Neural progenitor cell (in vitro differentiated cells): Measurements from ENCODE around the gene PATJ. TPM values are rescaled to one million over a fixed set of nuclear protein-coding genes. Genes with fewer than 3 reads are reported as not detected.

Source experiments
- DNase-seq: peaks from one replicate; pipeline ENCODE4 v3.0.0-alpha.2; 2016; ENCODE audit warnings: low spot score
- H2AFZ ChIP-seq: fragments of 200-600 bp; sonication (generic); replicated peaks from 2 replicates; pipeline ENCODE4 v1.6.1; 2016; ENCODE audit warnings: antibody characterized with exemption
- H3F3A ChIP-seq: fragments of 200-600 bp; sonication (generic); 2 replicates; pipeline ENCODE4 v1.6.1; 2016; ENCODE audit warnings: antibody characterized with exemption, low read depth
- H3K27ac ChIP-seq: fragments of 200-600 bp; sonication (generic); 2 replicates; pipeline ENCODE4 v1.5.1; 2016; ENCODE audit warnings: mild to moderate bottlenecking
- H3K27me3 ChIP-seq: fragments of 200-600 bp; sonication (generic); 2 replicates; pipeline ENCODE4 v1.6.1; 2016; ENCODE audit warnings: mild to moderate bottlenecking, moderate library complexity
- H3K36me3 ChIP-seq: fragments of 200-600 bp; sonication (generic); 2 replicates; pipeline ENCODE4 v1.5.1; 2016
- H3K4me1 ChIP-seq: fragments of 200-600 bp; sonication (generic); 2 replicates; pipeline ENCODE4 v1.6.1; 2016; ENCODE audit warnings: mixed run types
- H3K4me2 ChIP-seq: fragments of 200-600 bp; sonication (generic); 2 replicates; pipeline ENCODE4 v1.6.1; 2016
- H3K4me3 ChIP-seq: fragments of 200-600 bp; sonication (generic); 2 replicates; pipeline ENCODE4 v1.5.1; 2016
- H3K79me2 ChIP-seq: fragments of 200-600 bp; sonication (generic); 2 replicates; pipeline ENCODE4 v1.6.1; 2016; ENCODE audit warnings: low read depth
- H3K9ac ChIP-seq: fragments of 200-600 bp; sonication (generic); 2 replicates; pipeline ENCODE4 v1.6.1; 2016
- H3K9me3 ChIP-seq: fragments of 200-600 bp; sonication (generic); 2 replicates; pipeline ENCODE4 v1.5.1; 2016; ENCODE audit warnings: low read depth
- H4K20me1 ChIP-seq: fragments of 200-600 bp; sonication (generic); 2 replicates; pipeline ENCODE4 v1.6.1; 2016; ENCODE audit warnings: low read depth
- H3K27ac Mint-ChIP-seq: 3 replicates; pipeline ENCODE4 v1.8.0; 2021; ENCODE audit warnings: mixed read lengths
- H3K27me3 Mint-ChIP-seq: 2 replicates; pipeline ENCODE4 v1.8.0; 2022; ENCODE audit warnings: low read depth, mild to moderate bottlenecking, inconsistent platforms, moderate library complexity, mixed read lengths; ENCODE audit not compliant: insufficient read depth
- H3K36me3 Mint-ChIP-seq: 3 replicates; pipeline ENCODE4 v1.8.0; 2021; ENCODE audit warnings: mixed read lengths
- H3K4me1 Mint-ChIP-seq: 3 replicates; pipeline ENCODE4 v1.8.0; 2021; ENCODE audit warnings: mixed read lengths
- H3K4me3 Mint-ChIP-seq: 3 replicates; pipeline ENCODE4 v1.8.0; 2021; ENCODE audit warnings: mild to moderate bottlenecking, moderate library complexity, mixed read lengths
- H3K9me3 Mint-ChIP-seq: 3 replicates; pipeline ENCODE4 v1.8.0; 2020; ENCODE audit warnings: mixed read lengths
- EZH2 ChIP-seq: fragments of 200-600 bp; sonication (generic); IDR thresholded peaks from 2 replicates; pipeline ENCODE4 v1.6.1; 2017; ENCODE audit warnings: antibody characterized with exemption, mild to moderate bottlenecking, moderate library complexity
- EZH2phosphoT487 ChIP-seq: fragments of 200-600 bp; sonication (generic); IDR thresholded peaks from 2 replicates; pipeline ENCODE4 v1.6.1; 2017; ENCODE audit warnings: antibody characterized with exemption
- total RNA-seq: library from RNA; depleted of rRNA; stranded (reverse); fragments of >200 nt; gene quantifications from 2 replicates; pipeline ENCODE4 v1.2.3, GENCODE V29; 2015; ENCODE audit warnings: low replicate concordance
- TF ChIP-seq, protein P1 (sequence below): fragments of 200-600 bp; sonication (generic); IDR thresholded peaks from 2 replicates; pipeline ENCODE4 v1.5.1; 2017; ENCODE audit warnings: antibody characterized with exemption, mild to moderate bottlenecking

Gene PATJ
- total RNA-seq, 1 donor from 2014 or later: 24.8 TPM

DNA sequence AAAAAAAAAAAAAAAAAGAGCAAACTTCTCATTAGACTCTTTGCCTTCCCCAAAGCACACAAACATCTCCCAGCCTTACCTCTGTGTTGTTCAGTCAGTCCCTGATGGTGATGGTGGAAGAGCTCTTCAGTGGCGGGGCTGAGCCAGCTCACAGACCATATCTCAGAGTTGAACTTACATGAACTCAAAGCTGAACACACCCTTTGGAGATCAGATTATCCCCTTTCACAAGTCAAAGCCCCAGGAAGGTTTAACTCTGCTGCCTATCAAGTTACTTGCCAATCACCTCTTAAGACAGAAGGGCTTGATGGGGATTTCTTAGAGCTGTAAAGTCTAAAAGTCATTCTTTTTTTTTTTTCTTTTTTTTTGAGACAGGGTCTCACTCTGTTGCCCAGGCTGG lies 397.1 kb downstream of the PATJ start:
- Mint-ChIP-seq H3K36me3 (peaks cover 2% of the 10 kb centered on the region), H3K9me3 (no peaks in the 10 kb centered on the region), H3K27me3 (peaks cover 10% of the 10 kb centered on the region), H3K27ac (no peak overlapping the region), H3K4me1 (peaks cover 17% of the 10 kb centered on the region), H3K4me3 (no peak overlapping the region)
- H4K20me1 ChIP-seq: no peaks in the 10 kb centered on the region
- DNase-seq: peak; percentile 11
- no peak overlapping the region for H3K9ac ChIP-seq
- no peak overlapping the region for H3K4me2 ChIP-seq
- no peak overlapping the region for H2AFZ ChIP-seq
- TF ChIP-seq EZH2phosphoT487 (no peak), EZH2 (no peak)
- TF ChIP-seq, protein P1, sequence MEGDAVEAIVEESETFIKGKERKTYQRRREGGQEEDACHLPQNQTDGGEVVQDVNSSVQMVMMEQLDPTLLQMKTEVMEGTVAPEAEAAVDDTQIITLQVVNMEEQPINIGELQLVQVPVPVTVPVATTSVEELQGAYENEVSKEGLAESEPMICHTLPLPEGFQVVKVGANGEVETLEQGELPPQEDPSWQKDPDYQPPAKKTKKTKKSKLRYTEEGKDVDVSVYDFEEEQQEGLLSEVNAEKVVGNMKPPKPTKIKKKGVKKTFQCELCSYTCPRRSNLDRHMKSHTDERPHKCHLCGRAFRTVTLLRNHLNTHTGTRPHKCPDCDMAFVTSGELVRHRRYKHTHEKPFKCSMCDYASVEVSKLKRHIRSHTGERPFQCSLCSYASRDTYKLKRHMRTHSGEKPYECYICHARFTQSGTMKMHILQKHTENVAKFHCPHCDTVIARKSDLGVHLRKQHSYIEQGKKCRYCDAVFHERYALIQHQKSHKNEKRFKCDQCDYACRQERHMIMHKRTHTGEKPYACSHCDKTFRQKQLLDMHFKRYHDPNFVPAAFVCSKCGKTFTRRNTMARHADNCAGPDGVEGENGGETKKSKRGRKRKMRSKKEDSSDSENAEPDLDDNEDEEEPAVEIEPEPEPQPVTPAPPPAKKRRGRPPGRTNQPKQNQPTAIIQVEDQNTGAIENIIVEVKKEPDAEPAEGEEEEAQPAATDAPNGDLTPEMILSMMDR: no peak
- H3K79me2 ChIP-seq: no peaks in the 10 kb centered on the region
- no peak overlapping the region for H3K4me3 ChIP-seq
- no peaks in the 10 kb centered on the region for H3K27me3 ChIP-seq
- H3F3A ChIP-seq: peaks cover 13% of the 10 kb centered on the region
- no peaks in the 10 kb centered on the region for H3K9me3 ChIP-seq
- no peaks in the 10 kb centered on the region for H3K36me3 ChIP-seq
- H3K4me1 ChIP-seq: peaks cover 12% of the 10 kb centered on the region
- H3K27ac ChIP-seq: no peak overlapping the region

GRCh38 chr1:62140666-62141065 lies 398.4 kb downstream of the PATJ start:
- Histone ChIP-seq H3K27me3 (no peaks in the 10 kb centered on the region), H3K4me3 (no peak overlapping the region), H3K79me2 (no peaks in the 10 kb centered on the region), H2AFZ (no peak overlapping the region), H3K9ac (no peak overlapping the region), H3K9me3 (no peaks in the 10 kb centered on the region), H3K36me3 (no peaks in the 10 kb centered on the region), H3F3A (peaks cover 13% of the 10 kb centered on the region), H3K4me2 (no peak overlapping the region), H3K4me1 (peaks cover 12% of the 10 kb centered on the region), H4K20me1 (no peaks in the 10 kb centered on the region), H3K27ac (no peak overlapping the region)
- DNase-seq: no peak
- peaks cover 17% of the 10 kb centered on the region for H3K4me1 Mint-ChIP-seq
- peaks cover 2% of the 10 kb centered on the region for H3K36me3 Mint-ChIP-seq
- H3K4me3 Mint-ChIP-seq: no peak overlapping the region
- H3K9me3 Mint-ChIP-seq: no peaks in the 10 kb centered on the region
- H3K27me3 Mint-ChIP-seq: peaks cover 10% of the 10 kb centered on the region
- no peak for TF ChIP-seq EZH2phosphoT487
- TF ChIP-seq EZH2: no peak
- TF ChIP-seq, protein P1: no peak
- no peak overlapping the region for H3K27ac Mint-ChIP-seq

DNA sequence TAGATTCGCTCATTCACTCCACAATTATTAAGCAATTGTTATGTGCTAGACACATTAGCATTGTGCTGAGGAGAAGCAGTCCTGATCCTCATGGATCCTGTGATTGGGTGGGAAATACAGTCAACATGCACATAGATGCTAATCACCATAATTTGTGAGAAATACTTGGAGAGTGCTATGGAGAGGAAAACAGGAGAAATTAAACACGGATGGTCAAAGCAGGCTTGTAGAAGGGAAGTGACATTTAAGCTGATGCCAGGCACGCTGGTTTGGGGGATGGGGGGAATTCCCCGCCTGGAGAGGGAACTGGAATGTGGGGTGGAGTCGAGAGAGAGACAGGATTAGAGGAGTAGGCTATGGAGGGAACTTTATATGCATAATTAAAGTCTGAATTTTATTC lies 400.2 kb downstream of the PATJ start:
- Mint-ChIP-seq H3K9me3 (no peaks in the 10 kb centered on the region), H3K4me1 (peaks cover 17% of the 10 kb centered on the region), H3K27ac (peak overlapping the region; percentile 3), H3K4me3 (no peak overlapping the region), H3K36me3 (peaks cover 6% of the 10 kb centered on the region), H3K27me3 (peaks cover 10% of the 10 kb centered on the region)
- TF ChIP-seq EZH2phosphoT487 (no peak), EZH2 (no peak)
- TF ChIP-seq, protein P1: no peak
- peak overlapping the region; percentile 22 for H2AFZ ChIP-seq
- peaks cover 13% of the 10 kb centered on the region for H3F3A ChIP-seq
- no peak overlapping the region for H3K27ac ChIP-seq
- H4K20me1 ChIP-seq: no peaks in the 10 kb centered on the region
- peak; percentile 69 for DNase-seq
- peaks cover 12% of the 10 kb centered on the region for H3K4me1 ChIP-seq
- no peak overlapping the region for H3K9ac ChIP-seq
- H3K9me3 ChIP-seq: no peaks in the 10 kb centered on the region
- no peaks in the 10 kb centered on the region for H3K36me3 ChIP-seq
- H3K4me2 ChIP-seq: peak overlapping the region; percentile 58
- no peaks in the 10 kb centered on the region for H3K79me2 ChIP-seq
- H3K27me3 ChIP-seq: no peaks in the 10 kb centered on the region
- H3K4me3 ChIP-seq: no peak overlapping the region
